NB4 (cell line): Measurements from ENCODE around the gene PLEKHA5.

ENCODE experiments used
- CTCF ChIP-seq: IDR thresholded peaks from one replicate; pipeline ENCODE4 v1.5.1; 2012; ENCODE audit warnings: low read depth, low read length
- MAX ChIP-seq: IDR thresholded peaks from 2 replicates; pipeline ENCODE4 v1.6.1; 2011; ENCODE audit warnings: low read depth, low read length
- MYC ChIP-seq: IDR thresholded peaks from 2 replicates; pipeline ENCODE4 v1.6.1; 2011; ENCODE audit warnings: low read depth, low read length
- POLR2A ChIP-seq: IDR thresholded peaks from 2 replicates; pipeline ENCODE4 v1.6.1; 2011; ENCODE audit warnings: mild to moderate bottlenecking; ENCODE audit not compliant: insufficient read length; ENCODE audit errors: extremely low read depth

GRCh38 chr12:19115285-19115684, 14.2 kb upstream of the PLEKHA5 start:
- TF ChIP-seq POLR2A (no peak), CTCF (no peak), MAX (no peak), MYC (no peak)
